Activated T-helper 1 cell treated with anti-CD3 and anti-CD28 coated beads, Interleukin-2, amount 50 U/mL, for 16 hours (primary cell): ENCODE measurements around the gene ZSCAN31.
"Not testable (repeated sequence)": the region's sequence is repeated elsewhere in the genome, so short reads cannot be mapped to it uniquely, and the experiment has no call there.

ENCODE experiments used
- DNase-seq, 2 donors: peaks; one replicate each; pipeline ENCODE4 v3.0.0-alpha.2; 2020; ENCODE audit warnings: low read depth in 1 of 2, low spot score in 1 of 2

The ZSCAN31 gene

GRCh38 chr6:28323813-28324424 is 12.0 kb downstream of the ZSCAN31 start:
- no peak for DNase-seq

- DNase-seq = no peak
Measured at GRCh38 chr6:28322661-28323060, 13.3 kb downstream of the ZSCAN31 start.

- DNase-seq = not testable (repeated sequence)
Measured at GRCh38 chr6:28317866-28318265, 18.1 kb downstream of the ZSCAN31 start.

GRCh38 chr6:28315628-28316027 is 20.3 kb downstream of the ZSCAN31 start:
- DNase-seq = no peak

- DNase-seq = no peak
Measured at GRCh38 chr6:28312939-28313338, 23.0 kb downstream of the ZSCAN31 start.

GRCh38 chr6:28311139-28311823 is 24.7 kb downstream of the ZSCAN31 start:
- no peak for DNase-seq

- DNase-seq = not testable (repeated sequence)
Measured at GRCh38 chr6:28306363-28306762, 29.6 kb downstream of the ZSCAN31 start.

GRCh38 chr6:28303570-28303969 is 32.4 kb downstream of the ZSCAN31 start:
- DNase-seq = no peak

GRCh38 chr6:28296520-28297060 is 39.4 kb downstream of the ZSCAN31 start:
- no peak for DNase-seq

- no peak for DNase-seq
Measured at GRCh38 chr6:28295326-28295725, 40.6 kb downstream of the ZSCAN31 start.

- no peak for DNase-seq
Measured at GRCh38 chr6:28291573-28291972, 44.4 kb downstream of the ZSCAN31 start.

GRCh38 chr6:28282926-28283325 is 53.0 kb downstream of the ZSCAN31 start:
- no peak for DNase-seq

GRCh38 chr6:28281288-28282064 is 54.5 kb downstream of the ZSCAN31 start, which contains the start of gene PGBD1:
TSS of gene PGBD1 (plus strand) at chr6:28281572. CDS start at chr6:28283814, 2,242 bp downstream.
- DNase-seq = peak in 1 of 2 donors; percentile 6

- DNase-seq = no peak
Measured at GRCh38 chr6:28280595-28281287, 55.2 kb downstream of the ZSCAN31 start.

GRCh38 chr6:28277746-28278145 is 58.2 kb downstream of the ZSCAN31 start:
- DNase-seq = no peak

GRCh38 chr6:28274888-28275287 is 61.1 kb downstream of the ZSCAN31 start:
- no peak for DNase-seq
